Mammary epithelial cell (primary cell): ENCODE data around the gene CCDC32.

ENCODE experiments used
- EZH2 ChIP-seq: IDR thresholded peaks from 2 replicates; pipeline ENCODE4 v1.6.1; 2012; ENCODE audit warnings: low read length, inconsistent platforms, borderline replicate concordance
- TF ChIP-seq, protein P1 (sequence below), 2 donors: IDR thresholded peaks in 1 of 2; conservative IDR thresholded peaks in 1 of 2; 2 replicates each; pipeline ENCODE4 v1.5.1; 2011 to 2012; ENCODE audit warnings: inconsistent platforms in 2 of 2, low read length in 2 of 2, mild to moderate bottlenecking in 2 of 2, control low read depth in 1 of 2, low read depth in 1 of 2; ENCODE audit not compliant: insufficient read depth in 1 of 2; ENCODE audit errors: extremely low read depth in 1 of 2

DNA sequence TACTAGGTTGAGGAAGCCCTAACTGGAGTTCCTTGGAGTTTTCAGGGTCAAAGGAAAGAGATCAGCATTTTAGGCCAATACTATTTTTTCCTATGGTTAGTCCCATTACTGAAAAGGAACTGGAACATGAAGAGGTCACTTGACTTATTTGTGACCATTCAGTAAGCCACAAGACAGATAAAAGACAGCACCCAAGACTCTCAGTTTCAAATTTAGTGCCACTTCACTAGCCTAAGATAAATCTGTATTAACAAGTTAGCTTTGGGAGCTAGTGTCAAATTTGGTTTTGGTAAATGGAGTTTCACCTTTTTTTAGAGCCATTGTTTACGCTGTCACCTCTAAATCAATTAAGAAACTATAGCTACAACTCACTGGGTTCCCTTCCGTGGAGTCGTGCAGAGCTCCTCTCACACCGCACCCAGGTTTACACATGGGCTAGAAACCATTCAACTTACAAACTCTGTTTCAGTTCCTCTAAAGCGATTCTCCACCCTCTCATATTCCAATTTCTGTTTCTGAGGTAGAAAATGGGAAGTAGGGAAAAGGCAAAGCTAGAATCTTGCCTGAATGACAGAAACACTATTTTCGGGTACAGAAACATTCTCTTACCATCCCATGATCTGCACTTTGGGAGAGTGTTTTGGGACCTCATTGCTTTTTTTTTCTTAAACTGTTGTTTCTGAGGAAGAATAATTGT, 14.4 kb downstream of the CCDC32 start:
- TF ChIP-seq, protein P1, sequence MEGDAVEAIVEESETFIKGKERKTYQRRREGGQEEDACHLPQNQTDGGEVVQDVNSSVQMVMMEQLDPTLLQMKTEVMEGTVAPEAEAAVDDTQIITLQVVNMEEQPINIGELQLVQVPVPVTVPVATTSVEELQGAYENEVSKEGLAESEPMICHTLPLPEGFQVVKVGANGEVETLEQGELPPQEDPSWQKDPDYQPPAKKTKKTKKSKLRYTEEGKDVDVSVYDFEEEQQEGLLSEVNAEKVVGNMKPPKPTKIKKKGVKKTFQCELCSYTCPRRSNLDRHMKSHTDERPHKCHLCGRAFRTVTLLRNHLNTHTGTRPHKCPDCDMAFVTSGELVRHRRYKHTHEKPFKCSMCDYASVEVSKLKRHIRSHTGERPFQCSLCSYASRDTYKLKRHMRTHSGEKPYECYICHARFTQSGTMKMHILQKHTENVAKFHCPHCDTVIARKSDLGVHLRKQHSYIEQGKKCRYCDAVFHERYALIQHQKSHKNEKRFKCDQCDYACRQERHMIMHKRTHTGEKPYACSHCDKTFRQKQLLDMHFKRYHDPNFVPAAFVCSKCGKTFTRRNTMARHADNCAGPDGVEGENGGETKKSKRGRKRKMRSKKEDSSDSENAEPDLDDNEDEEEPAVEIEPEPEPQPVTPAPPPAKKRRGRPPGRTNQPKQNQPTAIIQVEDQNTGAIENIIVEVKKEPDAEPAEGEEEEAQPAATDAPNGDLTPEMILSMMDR (conservative IDR thresholded peaks at IDR 0.05 in 1 of 2, IDR thresholded peaks at IDR 0.05 in 1 of 2; ENCODE audit: extremely low read depth in 1 of 2, insufficient read depth in 1 of 2, low read depth in 1 of 2, low read length in 2 of 2), result no peak
- no peak for TF ChIP-seq EZH2
